DMS153 (cell line): Measurements from ENCODE around the gene ZNF699.
"Not testable (repeated sequence)": the region's sequence is repeated elsewhere in the genome, so short reads cannot be mapped to it uniquely, and the experiment has no call there.

Source experiments
- DNase-seq: peaks from one replicate; lab custom pipeline; 2025; lab: John Stamatoyannopoulos, UW

Gene ZNF699

GRCh38 chr19:9309139-9309973 lies at the start of gene ZNF699:
Gene ZNF699 (minus strand): TSS chr19:9309838. CDS start chr19:9305119, 4,719 bp downstream.
- peak; percentile 86 for DNase-seq

- no peak for DNase-seq
These were observed 45.0 kb upstream of the ZNF699 start for GRCh38 chr19:9354651-9355050.

- DNase-seq: no peak
These were observed 43.4 kb upstream of the ZNF699 start for GRCh38 chr19:9353011-9353410.

- DNase-seq: no peak
These were observed 42.9 kb upstream of the ZNF699 start for GRCh38 chr19:9352505-9352904.

- no peak for DNase-seq
These were observed 39.0 kb upstream of the ZNF699 start for GRCh38 chr19:9348671-9349070.

- no peak for DNase-seq
These were observed 38.6 kb upstream of the ZNF699 start for GRCh38 chr19:9348253-9348652.

GRCh38 chr19:9345005-9345404 lies 35.4 kb upstream of the ZNF699 start:
- DNase-seq: no peak

GRCh38 chr19:9342610-9343304 lies 33.1 kb upstream of the ZNF699 start:
- DNase-seq: no peak

GRCh38 chr19:9329999-9330398 lies 20.4 kb upstream of the ZNF699 start:
- DNase-seq: no peak

GRCh38 chr19:9324584-9324962 lies 14.9 kb upstream of the ZNF699 start:
- no peak for DNase-seq

- DNase-seq: peak; percentile 81
These were observed 14.4 kb upstream of the ZNF699 start, which contains the start of gene ZNF559 for GRCh38 chr19:9323919-9324583. Gene ZNF559 (plus strand): TSS chr19:9324179. CDS start chr19:9338550, 14,371 bp downstream.

GRCh38 chr19:9323557-9323918 lies 13.9 kb upstream of the ZNF699 start:
- DNase-seq: peak; percentile 67

- DNase-seq: not testable (repeated sequence)
These were observed 12.6 kb upstream of the ZNF699 start for GRCh38 chr19:9322201-9322600.

GRCh38 chr19:9321756-9322155 lies 12.1 kb upstream of the ZNF699 start:
- DNase-seq: not testable (repeated sequence)

- no peak for DNase-seq
These were observed 11.7 kb upstream of the ZNF699 start for GRCh38 chr19:9321338-9321737.

- DNase-seq: no peak
These were observed 4.1 kb upstream of the ZNF699 start for GRCh38 chr19:9313756-9314155.

GRCh38 chr19:9309974-9310446 lies 372 bp upstream of the ZNF699 start:
- DNase-seq: peak; percentile 85

GRCh38 chr19:9308091-9308770 lies 1.4 kb downstream of the ZNF699 start:
- DNase-seq: no peak

- DNase-seq: no peak
These were observed 3.2 kb downstream of the ZNF699 start for GRCh38 chr19:9306443-9306842.

GRCh38 chr19:9296336-9296735 lies 13.3 kb downstream of the ZNF699 start:
- no peak for DNase-seq

- no peak for DNase-seq
These were observed 14.2 kb downstream of the ZNF699 start for GRCh38 chr19:9295411-9295849.
